ENCODE data around the gene DCPS.

DCPS gene

GRCh38 chr11:126334659-126335462 lies 31.0 kb downstream of the DCPS start:
- H3K4me3 ChIP-seq (ENCODE audit: low read length): no peak overlapping the region
- no peak for TF ChIP-seq CTCF (conservative IDR thresholded peaks at IDR 0.05; ENCODE audit: low read depth, low read length)
- DNase-seq (ENCODE audit: low read depth): no peak

DNA sequence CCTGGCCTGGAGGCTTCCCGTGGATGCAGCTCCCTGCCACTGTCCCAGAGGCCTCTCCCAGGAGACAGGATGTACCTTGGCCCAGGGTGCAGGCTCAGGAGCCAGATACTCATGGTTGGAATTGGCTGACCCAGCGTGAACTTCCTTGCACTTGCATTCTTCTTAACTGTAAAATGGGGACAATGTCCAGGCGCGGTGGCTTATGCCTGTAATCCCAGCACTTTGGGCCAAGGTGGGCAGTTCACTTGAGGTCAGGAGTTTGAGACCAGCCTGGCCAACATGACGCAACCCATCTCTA lies 31.6 kb downstream of the DCPS start:
- TF ChIP-seq CTCF (conservative IDR thresholded peaks at IDR 0.05; ENCODE audit: low read depth, low read length): no peak
- DNase-seq (ENCODE audit: low read depth): no peak
- no peak overlapping the region for H3K4me3 ChIP-seq (ENCODE audit: low read length)

- H3K4me3 ChIP-seq (ENCODE audit: low read length): no peak overlapping the region
- no peak for TF ChIP-seq CTCF (conservative IDR thresholded peaks at IDR 0.05; ENCODE audit: low read depth, low read length)
- DNase-seq (ENCODE audit: low read depth): no peak
Observed at GRCh38 chr11:126336138-126336541, 32.3 kb downstream of the DCPS start.

- no peak overlapping the region for H3K4me3 ChIP-seq (ENCODE audit: low read length)
- TF ChIP-seq CTCF (conservative IDR thresholded peaks at IDR 0.05; ENCODE audit: low read depth, low read length): no peak
- no peak for DNase-seq (ENCODE audit: low read depth)
Observed at GRCh38 chr11:126336671-126337101, 32.8 kb downstream of the DCPS start.

GRCh38 chr11:126337126-126337473 lies 33.2 kb downstream of the DCPS start:
- TF ChIP-seq CTCF (conservative IDR thresholded peaks at IDR 0.05; ENCODE audit: low read depth, low read length): no peak
- no peak overlapping the region for H3K4me3 ChIP-seq (ENCODE audit: low read length)
- no peak for DNase-seq (ENCODE audit: low read depth)

- no peak for DNase-seq (ENCODE audit: low read depth)
- H3K4me3 ChIP-seq (ENCODE audit: low read length): no peak overlapping the region
- TF ChIP-seq CTCF (conservative IDR thresholded peaks at IDR 0.05; ENCODE audit: low read depth, low read length): no peak
Observed at GRCh38 chr11:126337474-126338241, 33.8 kb downstream of the DCPS start.

All from retinal pigment epithelial cell (primary cell).